Colonic mucosa (tissue), 4 donors: ENCODE data around the gene ZNF512B. TPM values are rescaled to one million over a fixed set of nuclear protein-coding genes. Genes with fewer than 3 reads are reported as not detected.
A peak's percentile ranks its signal among the peaks of the same experiment; 100 is the strongest.

Source experiments
- DNase-seq: peaks from one replicate; pipeline ENCODE4 v3.0.0-alpha.2; 2020
- H3K27ac ChIP-seq: fragments of 200-600 bp; one replicate; pipeline ENCODE4 v1.8.0; 2021
- H3K27me3 ChIP-seq: fragments of 200-600 bp; one replicate; pipeline ENCODE4 v1.8.0; 2021
- H3K36me3 ChIP-seq: fragments of 200-600 bp; one replicate; pipeline ENCODE4 v1.8.0; 2021
- H3K4me1 ChIP-seq: fragments of 200-600 bp; one replicate; pipeline ENCODE4 v1.8.0; 2021; ENCODE audit warnings: mild to moderate bottlenecking
- H3K4me3 ChIP-seq: fragments of 200-600 bp; one replicate; pipeline ENCODE4 v1.8.0; 2021
- H3K9ac ChIP-seq, 2 donors: one replicate each; pipeline ENCODE4 v1.7.0; 2013; ENCODE audit warnings: control low read depth in 2 of 2, low read depth in 2 of 2, low read length in 2 of 2
- H3K9me3 ChIP-seq: fragments of 200-600 bp; one replicate; pipeline ENCODE4 v1.8.0; 2021
- CTCF ChIP-seq: fragments of 200-600 bp; IDR thresholded peaks from one replicate; pipeline ENCODE4 v1.8.0; 2022; ENCODE audit warnings: antibody characterized with exemption, mild to moderate bottlenecking
- intact Hi-C: fragments of 100-400 bp; cut with DNase I; formaldehyde crosslinking; loops from one replicate; pipeline ENCODE4 v1.14.1; 2022
- total RNA-seq, 2 donors: library from RNA; stranded (reverse); fragmentation: NEBNext Ultra II Directional in 1 of 2; extraction: Animal tissue kit (Norgen Biotek cat#: 25700) in 1 of 2; gene quantifications; one replicate each; pipeline ENCODE4 v1.2.1, GENCODE V29; 2021
- donor health status: healthy.
- donor health status: DM: no; HTN: no; CAD: no.
- donor health status: DM: no; HTN: no; CAD: no.

Gene ZNF512B
- total RNA-seq, 2 donors from 2014 or later, result 1.9 TPM

DNA sequence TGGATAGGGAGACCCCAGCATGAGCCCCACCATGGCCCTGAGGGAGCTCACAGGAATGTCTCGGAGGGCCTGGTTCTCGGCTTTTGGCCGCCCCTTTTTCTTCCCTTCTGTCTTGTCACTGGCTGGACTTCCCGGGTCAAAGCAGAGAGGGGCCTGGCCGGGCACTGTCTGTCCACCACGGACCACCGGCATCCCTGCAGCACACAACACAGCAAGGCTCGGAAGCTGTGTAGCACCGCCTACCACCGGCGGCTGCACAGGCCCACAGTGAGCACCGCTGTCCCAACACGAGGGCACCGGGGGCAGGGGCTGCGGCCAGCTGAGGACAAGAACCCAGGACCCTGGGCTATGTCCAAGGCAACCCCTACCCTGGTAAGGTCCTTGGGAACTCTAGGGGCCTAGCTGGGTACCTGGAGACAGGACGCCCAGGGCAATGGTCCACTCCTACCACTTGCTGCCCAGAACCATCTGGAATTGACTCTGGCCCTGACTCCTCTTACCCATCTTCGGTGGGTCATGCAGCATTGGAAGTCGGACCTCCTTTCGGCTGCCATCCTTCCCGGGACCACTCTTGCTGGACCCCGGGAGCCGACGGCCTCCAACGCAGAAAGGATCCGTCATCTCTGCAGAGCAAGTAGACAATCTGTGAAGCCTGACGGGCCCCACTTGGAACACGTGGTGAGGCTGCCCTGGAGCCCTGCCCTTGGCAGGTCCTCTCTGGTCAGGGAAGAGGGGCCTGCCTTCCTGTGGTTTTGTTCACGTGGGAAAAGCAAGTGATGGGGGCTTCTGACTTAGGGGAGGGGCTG lies 2.2 kb downstream of the ZNF512B start:
- Histone ChIP-seq H3K9ac (no peak overlapping the region), H3K36me3 (no peaks in the 10 kb centered on the region), H3K27ac (no peak overlapping the region), H3K27me3 (peaks cover 5% of the 10 kb centered on the region), H3K9me3 (no peaks in the 10 kb centered on the region), H3K4me1 (no peaks in the 10 kb centered on the region), H3K4me3 (no peak overlapping the region)
- intact Hi-C loops, result no loop called here
- TF ChIP-seq CTCF, result no peak
- peak; percentile 16 for DNase-seq

DNA sequence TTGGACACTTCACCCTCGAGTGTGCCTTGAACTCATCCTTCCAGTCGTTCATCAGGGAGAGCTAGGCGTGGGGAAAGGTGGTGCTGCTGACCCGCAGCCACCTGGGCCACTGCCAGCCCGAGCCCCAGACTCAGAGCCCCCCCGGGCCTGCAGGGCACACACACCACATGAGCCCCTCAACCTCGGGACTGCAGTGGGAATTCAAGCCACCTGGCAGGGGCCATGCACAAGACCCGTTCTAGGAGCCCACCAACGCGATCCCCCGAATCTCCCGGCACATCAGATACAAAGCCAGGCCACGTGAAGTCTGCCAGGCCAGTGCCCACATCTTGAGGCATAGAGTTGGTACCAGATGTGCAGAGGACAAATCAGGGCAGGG lies 2.8 kb downstream of the ZNF512B start:
- no peak overlapping the region for H3K27ac ChIP-seq
- H3K4me3 ChIP-seq, result no peak overlapping the region
- no peaks in the 10 kb centered on the region for H3K36me3 ChIP-seq
- no peak for TF ChIP-seq CTCF
- no peak overlapping the region for H3K9ac ChIP-seq
- H3K4me1 ChIP-seq, result no peaks in the 10 kb centered on the region
- no peaks in the 10 kb centered on the region for H3K9me3 ChIP-seq
- intact Hi-C loops, result no loop called here
- H3K27me3 ChIP-seq, result peaks cover 5% of the 10 kb centered on the region
- no peak for DNase-seq

- H3K9me3 ChIP-seq, result no peaks in the 10 kb centered on the region
- DNase-seq, result peak; percentile 11
Observed at GRCh38 chr20:63966172-63966943, 3.4 kb downstream of the ZNF512B start.

DNA sequence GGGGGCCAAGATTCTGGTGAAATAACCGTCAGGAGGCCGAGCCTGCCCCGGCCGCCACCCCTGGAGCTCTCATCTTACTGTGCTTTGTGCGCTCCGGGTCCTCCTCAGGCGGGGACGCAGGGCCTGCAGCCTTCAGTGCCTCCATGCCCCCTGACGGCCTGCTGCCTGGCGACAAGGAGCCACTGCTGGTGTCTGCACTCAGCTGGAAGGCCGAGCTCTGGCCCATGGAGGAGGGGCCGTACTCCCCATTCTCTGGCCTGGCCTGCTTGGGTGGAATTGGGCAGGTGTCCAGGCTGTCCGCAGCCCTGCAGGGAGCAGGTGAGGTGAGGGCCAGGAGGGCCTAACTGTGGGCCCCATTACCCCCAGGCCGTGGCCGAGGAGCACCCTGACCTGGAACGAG lies 5.3 kb downstream of the ZNF512B start:
- TF ChIP-seq CTCF, result no peak
- H3K9me3 ChIP-seq, result no peaks in the 10 kb centered on the region
- intact Hi-C loops, result no loop called here
- no peak overlapping the region for H3K9ac ChIP-seq
- DNase-seq, result no peak
- no peaks in the 10 kb centered on the region for H3K36me3 ChIP-seq
- H3K4me1 ChIP-seq, result no peaks in the 10 kb centered on the region
- H3K27ac ChIP-seq, result no peak overlapping the region
- no peak overlapping the region for H3K4me3 ChIP-seq
- H3K27me3 ChIP-seq, result no peaks in the 10 kb centered on the region

More at GRCh38 chr20:63966172-63966943, 3.4 kb downstream of the ZNF512B start:
- Histone ChIP-seq H3K27me3 (peaks cover 5% of the 10 kb centered on the region), H3K4me1 (no peaks in the 10 kb centered on the region), H3K36me3 (no peaks in the 10 kb centered on the region), H3K27ac (no peak overlapping the region), H3K9ac (no peak overlapping the region), H3K4me3 (no peak overlapping the region)
- intact Hi-C loops, result no loop called here
- TF ChIP-seq CTCF, result no peak

DNA sequence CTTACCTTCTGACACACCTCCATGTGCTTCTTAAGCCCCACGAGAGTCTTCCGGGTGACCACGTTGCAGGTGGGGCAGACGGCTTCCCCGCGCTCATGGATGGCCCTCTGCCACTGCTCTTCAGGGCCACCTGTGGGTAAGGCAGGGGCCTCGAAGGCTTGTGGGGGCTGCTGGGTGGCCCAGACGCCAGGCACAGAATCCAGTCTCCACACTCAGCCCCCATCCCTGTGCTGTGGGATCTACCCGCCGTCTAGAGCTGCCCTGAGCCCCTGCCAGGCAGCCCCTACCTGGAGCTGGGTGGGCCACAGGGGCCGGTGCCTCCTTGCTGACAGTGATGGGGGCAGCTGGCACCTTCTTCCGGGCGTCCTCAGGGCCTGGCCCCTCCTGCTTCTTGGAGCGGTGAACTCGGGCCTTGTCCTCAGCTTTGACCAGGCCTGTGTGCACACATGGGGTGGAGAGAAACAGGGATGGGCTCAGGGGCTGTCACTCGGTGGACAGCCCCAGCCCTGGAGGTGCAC lies 5.9 kb downstream of the ZNF512B start:
- no peaks in the 10 kb centered on the region for H3K27me3 ChIP-seq
- no peaks in the 10 kb centered on the region for H3K9me3 ChIP-seq
- H3K4me1 ChIP-seq, result no peaks in the 10 kb centered on the region
- intact Hi-C loops, result no loop called here
- H3K36me3 ChIP-seq, result no peaks in the 10 kb centered on the region
- no peak overlapping the region for H3K4me3 ChIP-seq
- H3K9ac ChIP-seq, result no peak overlapping the region
- DNase-seq, result no peak
- H3K27ac ChIP-seq, result no peak overlapping the region
- TF ChIP-seq CTCF, result no peak
